Measurements from ENCODE around the gene SAC3D1. TPM values are rescaled to one million over a fixed set of nuclear protein-coding genes. Genes with fewer than 3 reads are reported as not detected.

The SAC3D1 gene
- polyA plus RNA-seq, 1 of the 3 experiments (the other 2 are of a cell fraction), result 22.5 TPM

Small RNA genes within 50 kb of the gene (small RNA-seq; reads per million reads assigned to genes)
- 0 to 0.64 (median 0) reads per million in 7 experiments for gene MIR6879
- 0 to 0.52 (median 0) reads per million in 7 experiments for gene SNX15

Other genes starting within 250 kb of the SAC3D1 start
- gene MAP4K2, start 238.0 kb upstream of the SAC3D1 start, polyA plus RNA-seq (2012; rRNA removed), result 17.4 and 20.0 TPM in 2 replicates
- gene MEN1, start 230.7 kb upstream of the SAC3D1 start, polyA plus RNA-seq (2012; rRNA removed), result 40.7 and 52.9 TPM in 2 replicates
- 0.33 and 0.42 TPM in 2 replicates for gene CDC42BPG, start 196.6 kb upstream of the SAC3D1 start, polyA plus RNA-seq (2012; rRNA removed)
- gene EHD1, start 162.6 kb upstream of the SAC3D1 start, polyA plus RNA-seq (2012; rRNA removed), result 57.6 and 93.3 TPM in 2 replicates
- 6.2 and 7.1 TPM in 2 replicates for gene ATG2A, start 124.0 kb upstream of the SAC3D1 start, polyA plus RNA-seq (2012; rRNA removed)
- 15.1 and 16.7 TPM in 2 replicates for gene PPP2R5B, start 116.5 kb upstream of the SAC3D1 start, polyA plus RNA-seq (2012; rRNA removed)
- gene GPHA2, start 105.3 kb upstream of the SAC3D1 start, polyA plus RNA-seq (2012; rRNA removed), result not detected in 2 replicates
- not detected in 2 replicates for gene MAJIN, start 69.1 kb upstream of the SAC3D1 start, polyA plus RNA-seq (2012; rRNA removed)
- gene BATF2, start 44.2 kb upstream of the SAC3D1 start, polyA plus RNA-seq (2012; rRNA removed), result 0.20 and 0.28 TPM in 2 replicates
- gene ARL2, start 27.1 kb upstream of the SAC3D1 start, polyA plus RNA-seq (2012; rRNA removed), result 252 and 278 TPM in 2 replicates
- gene SNX15, start 13.8 kb upstream of the SAC3D1 start, polyA plus RNA-seq (2012; rRNA removed), result 9.0 and 17.2 TPM in 2 replicates
- not detected in 2 replicates for gene NAALADL1, start 17.3 kb downstream of the SAC3D1 start, polyA plus RNA-seq (2012; rRNA removed)
- 13.1 and 16.3 TPM in 2 replicates for gene CDCA5, start 42.8 kb downstream of the SAC3D1 start, polyA plus RNA-seq (2012; rRNA removed)
- 55.7 and 75.9 TPM in 2 replicates for gene ZFPL1, start 43.0 kb downstream of the SAC3D1 start, polyA plus RNA-seq (2012; rRNA removed)
- gene VPS51, start 55.0 kb downstream of the SAC3D1 start, polyA plus RNA-seq (2012; rRNA removed), result 59.1 and 59.9 TPM in 2 replicates
- gene TM7SF2, start 70.7 kb downstream of the SAC3D1 start, polyA plus RNA-seq (2012; rRNA removed), result 87.8 and 90.0 TPM in 2 replicates
- 5.6 and 5.9 TPM in 2 replicates for gene ZNHIT2, start 76.5 kb downstream of the SAC3D1 start, polyA plus RNA-seq (2012; rRNA removed)
- 912 and 1,210 TPM in 2 replicates for gene FAU, start 80.9 kb downstream of the SAC3D1 start, polyA plus RNA-seq (2012; rRNA removed)
- 56.7 and 89.7 TPM in 2 replicates for gene MRPL49, start 81.1 kb downstream of the SAC3D1 start, polyA plus RNA-seq (2012; rRNA removed)
- gene SYVN1, start 93.3 kb downstream of the SAC3D1 start, polyA plus RNA-seq (2012; rRNA removed), result 14.9 and 31.9 TPM in 2 replicates
- not detected in 2 replicates for gene SPDYC, start 129.0 kb downstream of the SAC3D1 start, polyA plus RNA-seq (2012; rRNA removed)
- gene CAPN1, start 140.7 kb downstream of the SAC3D1 start, polyA plus RNA-seq (2012; rRNA removed), result 78.6 and 92.2 TPM in 2 replicates
- gene POLA2, start 220.8 kb downstream of the SAC3D1 start, polyA plus RNA-seq (2012; rRNA removed), result 18.4 and 19.4 TPM in 2 replicates

All from SK-N-SH (cell line).